Loucy (cell line): Measurements from ENCODE around the gene DVL3.

Experiments
- H2AFZ ChIP-seq: fragments of 200-600 bp; sonication (generic); 2 replicates; pipeline ENCODE4 v1.6.0; 2016; ENCODE audit warnings: antibody characterized with exemption, mild to moderate bottlenecking, low read length, moderate library complexity
- H3F3A ChIP-seq: fragments of 200-600 bp; 2 replicates; pipeline ENCODE4 v1.6.0; 2016; ENCODE audit warnings: antibody characterized with exemption, low read depth, mild to moderate bottlenecking
- H3K27me3 ChIP-seq: fragments of 200-600 bp; sonication (generic); 2 replicates; pipeline ENCODE4 v1.6.1; 2014; ENCODE audit warnings: low read length, mild to moderate bottlenecking; ENCODE audit not compliant: insufficient read depth, poor library complexity, severe bottlenecking
- H3K36me3 ChIP-seq: fragments of 200-600 bp; sonication (generic); 2 replicates; pipeline ENCODE4 v1.6.1; 2016; ENCODE audit warnings: low read length; ENCODE audit not compliant: insufficient read depth
- H3K4me1 ChIP-seq: fragments of 200-600 bp; sonication (generic); 2 replicates; pipeline ENCODE4 v1.5.1; 2014; ENCODE audit warnings: low read length, mild to moderate bottlenecking; ENCODE audit not compliant: insufficient read depth, poor library complexity, severe bottlenecking
- H3K4me2 ChIP-seq: fragments of 200-600 bp; sonication (generic); 2 replicates; pipeline ENCODE4 v1.6.0; 2014; ENCODE audit warnings: antibody characterized with exemption, low read length, low read depth, mild to moderate bottlenecking; ENCODE audit not compliant: poor library complexity, severe bottlenecking
- H3K4me3 ChIP-seq: fragments of 200-600 bp; sonication (generic); 2 replicates; pipeline ENCODE4 v1.5.1; 2014; ENCODE audit warnings: low read length, mild to moderate bottlenecking, mixed read lengths; ENCODE audit not compliant: poor library complexity, severe bottlenecking
- H3K79me2 ChIP-seq: fragments of 200-600 bp; sonication (generic); 2 replicates; pipeline ENCODE4 v1.6.1; 2014; ENCODE audit warnings: low read length; ENCODE audit not compliant: insufficient read depth
- H3K9ac ChIP-seq: fragments of 200-600 bp; sonication (generic); 2 replicates; pipeline ENCODE4 v1.6.0; 2014; ENCODE audit warnings: mild to moderate bottlenecking, low read depth, low read length, moderate library complexity; ENCODE audit not compliant: poor library complexity, severe bottlenecking
- H3K9me2 ChIP-seq: fragments of 200-600 bp; sonication (generic); replicated peaks from 2 replicates; pipeline ENCODE4 v1.6.1; 2016; ENCODE audit warnings: low read depth, low read length, mixed read lengths
- H3K9me3 ChIP-seq: fragments of 200-600 bp; sonication (generic); 2 replicates; pipeline ENCODE4 v1.6.1; 2014; ENCODE audit warnings: mild to moderate bottlenecking, antibody characterized with exemption, low read length, low read depth; ENCODE audit not compliant: insufficient read depth
- H4K20me1 ChIP-seq: fragments of 200-600 bp; sonication (generic); 2 replicates; pipeline ENCODE4 v1.6.0; 2014; ENCODE audit warnings: antibody characterized with exemption, low read length, mild to moderate bottlenecking; ENCODE audit not compliant: insufficient read depth, poor library complexity, severe bottlenecking
- EZH2phosphoT487 ChIP-seq: fragments of 200-600 bp; IDR thresholded peaks from 2 replicates; pipeline ENCODE4 v1.6.1; 2018; ENCODE audit warnings: antibody characterized with exemption, mild to moderate bottlenecking, moderate library complexity, borderline replicate concordance
- TF ChIP-seq, protein P1 (sequence below): fragments of 200-600 bp; sonication (generic); conservative IDR thresholded peaks from 2 replicates; pipeline ENCODE4 v1.5.1; 2014; ENCODE audit warnings: mild to moderate bottlenecking, antibody characterized with exemption, low read length

The DVL3 gene

DNA sequence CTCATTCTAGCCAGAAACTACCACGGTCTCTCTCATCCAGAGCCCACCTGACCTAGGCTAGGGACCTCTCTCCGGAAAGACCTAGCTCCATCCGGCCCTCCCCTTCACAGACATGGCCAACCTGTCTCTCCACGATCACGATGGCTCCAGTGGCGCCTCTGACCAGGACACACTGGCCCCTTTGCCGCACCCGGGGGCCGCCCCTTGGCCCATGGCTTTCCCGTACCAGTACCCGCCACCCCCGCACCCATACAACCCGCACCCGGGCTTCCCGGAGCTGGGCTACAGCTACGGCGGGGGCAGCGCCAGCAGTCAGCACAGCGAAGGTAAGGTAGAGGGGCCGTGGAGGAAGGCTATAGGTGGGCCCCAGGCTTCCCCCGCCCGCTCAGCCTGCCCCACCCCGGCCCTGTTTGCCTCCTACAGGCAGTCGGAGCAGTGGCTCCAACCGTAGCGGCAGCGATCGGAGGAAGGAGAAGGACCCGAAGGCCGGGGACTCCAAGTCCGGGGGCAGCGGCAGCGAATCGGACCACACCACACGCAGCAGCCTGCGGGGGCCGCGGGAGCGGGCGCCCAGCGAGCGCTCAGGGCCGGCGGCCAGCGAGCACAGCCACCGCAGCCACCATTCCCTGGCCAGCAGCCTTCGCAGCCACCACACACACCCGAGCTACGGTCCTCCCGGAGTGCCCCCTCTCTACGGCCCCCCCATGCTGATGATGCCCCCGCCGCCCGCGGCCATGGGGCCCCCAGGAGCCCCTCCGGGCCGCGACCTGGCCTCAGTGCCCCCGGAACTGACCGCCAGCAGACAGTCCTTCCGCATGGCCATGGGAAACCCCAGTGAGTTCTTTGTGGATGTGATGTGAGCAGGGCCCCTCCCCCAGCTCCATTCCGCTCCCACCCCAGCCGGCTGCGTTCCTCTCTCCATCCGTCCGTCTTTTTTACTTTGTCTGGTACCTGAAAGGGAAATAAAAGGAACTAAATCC is 15.0 kb downstream of the DVL3 start:
- peaks cover 5% of the 10 kb centered on the region for H3K4me1 ChIP-seq
- H3K36me3 ChIP-seq, result peaks cover 61% of the 10 kb centered on the region; the same call in 1 of the 2 replicates
- H3K9me2 ChIP-seq, result no peaks in the 10 kb centered on the region
- peaks cover 4% of the 10 kb centered on the region for H3K79me2 ChIP-seq
- H3K9ac ChIP-seq, result no peak overlapping the region
- TF ChIP-seq EZH2phosphoT487, result no peak
- TF ChIP-seq, protein P1, sequence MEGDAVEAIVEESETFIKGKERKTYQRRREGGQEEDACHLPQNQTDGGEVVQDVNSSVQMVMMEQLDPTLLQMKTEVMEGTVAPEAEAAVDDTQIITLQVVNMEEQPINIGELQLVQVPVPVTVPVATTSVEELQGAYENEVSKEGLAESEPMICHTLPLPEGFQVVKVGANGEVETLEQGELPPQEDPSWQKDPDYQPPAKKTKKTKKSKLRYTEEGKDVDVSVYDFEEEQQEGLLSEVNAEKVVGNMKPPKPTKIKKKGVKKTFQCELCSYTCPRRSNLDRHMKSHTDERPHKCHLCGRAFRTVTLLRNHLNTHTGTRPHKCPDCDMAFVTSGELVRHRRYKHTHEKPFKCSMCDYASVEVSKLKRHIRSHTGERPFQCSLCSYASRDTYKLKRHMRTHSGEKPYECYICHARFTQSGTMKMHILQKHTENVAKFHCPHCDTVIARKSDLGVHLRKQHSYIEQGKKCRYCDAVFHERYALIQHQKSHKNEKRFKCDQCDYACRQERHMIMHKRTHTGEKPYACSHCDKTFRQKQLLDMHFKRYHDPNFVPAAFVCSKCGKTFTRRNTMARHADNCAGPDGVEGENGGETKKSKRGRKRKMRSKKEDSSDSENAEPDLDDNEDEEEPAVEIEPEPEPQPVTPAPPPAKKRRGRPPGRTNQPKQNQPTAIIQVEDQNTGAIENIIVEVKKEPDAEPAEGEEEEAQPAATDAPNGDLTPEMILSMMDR, result no peak
- H3K27me3 ChIP-seq, result no peaks in the 10 kb centered on the region
- no peaks in the 10 kb centered on the region for H3K9me3 ChIP-seq
- H3K4me2 ChIP-seq, result no peak overlapping the region
- no peaks in the 10 kb centered on the region for H4K20me1 ChIP-seq
- no peak overlapping the region for H3K4me3 ChIP-seq
- H2AFZ ChIP-seq, result no peak overlapping the region
- H3F3A ChIP-seq, result no peaks in the 10 kb centered on the region

DNA sequence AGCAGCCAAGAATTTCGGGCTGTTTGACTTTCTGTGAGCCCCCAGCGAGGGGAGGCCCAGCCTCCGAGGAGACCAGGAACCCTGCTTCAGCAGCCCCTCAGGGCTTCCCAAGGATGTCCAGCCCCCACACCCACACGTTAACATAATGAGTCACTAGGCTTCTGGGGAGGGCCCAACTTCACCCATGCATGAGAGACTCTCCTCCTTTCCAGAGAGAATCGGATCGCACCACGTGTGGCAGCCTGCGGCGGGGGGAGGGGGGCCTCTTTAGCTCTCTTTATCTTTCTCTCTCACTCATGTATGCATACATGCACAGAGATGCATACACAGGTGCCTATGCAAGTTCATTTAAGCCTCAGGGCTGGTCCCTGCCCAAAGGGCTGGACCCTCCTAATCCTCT is 16.4 kb downstream of the DVL3 start:
- no peak for TF ChIP-seq EZH2phosphoT487
- TF ChIP-seq, protein P1, result no peak
- H3K36me3 ChIP-seq, result peaks cover 47% of the 10 kb centered on the region; the same call in 1 of the 2 replicates
- H3K9me3 ChIP-seq, result no peaks in the 10 kb centered on the region
- no peaks in the 10 kb centered on the region for H3K9me2 ChIP-seq
- no peaks in the 10 kb centered on the region for H3K27me3 ChIP-seq
- H3K9ac ChIP-seq, result no peak overlapping the region
- no peak overlapping the region for H3K4me2 ChIP-seq
- peaks cover 16% of the 10 kb centered on the region for H3K4me1 ChIP-seq
- no peaks in the 10 kb centered on the region for H3F3A ChIP-seq
- H3K4me3 ChIP-seq, result no peak overlapping the region
- H3K79me2 ChIP-seq, result peaks cover 18% of the 10 kb centered on the region
- H2AFZ ChIP-seq, result no peak overlapping the region
- H4K20me1 ChIP-seq, result no peaks in the 10 kb centered on the region

DNA sequence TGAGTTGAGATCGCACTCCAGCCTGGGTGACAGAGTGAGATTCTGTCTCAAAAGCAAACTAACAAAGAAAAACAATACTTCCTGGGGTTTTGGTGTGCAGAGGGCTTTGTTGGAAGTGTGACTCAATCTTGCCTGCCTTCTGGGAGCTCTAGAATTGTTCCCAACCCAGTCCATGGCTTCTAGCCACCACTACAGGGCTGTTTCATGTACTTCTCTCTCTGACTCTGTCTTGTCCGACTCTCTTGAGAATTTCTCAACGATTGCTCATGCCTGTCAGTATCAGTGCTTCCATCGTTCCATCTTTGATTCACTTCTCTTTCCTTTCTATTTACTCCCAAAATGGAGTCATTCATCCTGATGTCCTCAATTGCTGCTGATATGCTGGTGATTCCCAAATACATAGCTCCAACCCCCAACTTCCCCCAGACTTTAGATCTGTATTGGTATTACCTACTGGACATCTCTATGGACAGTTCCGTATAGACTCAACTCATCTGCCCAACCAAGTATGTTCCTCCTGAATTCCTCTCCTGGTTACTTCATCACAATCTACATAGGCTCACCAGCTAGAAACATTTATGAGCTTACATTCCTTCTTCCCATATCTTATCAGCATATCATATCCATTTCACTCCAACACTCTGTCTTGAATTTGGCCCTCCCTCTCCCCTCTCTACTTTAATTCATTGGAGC is 17.6 kb downstream of the DVL3 start:
- H3K4me1 ChIP-seq, result peaks cover 25% of the 10 kb centered on the region
- no peaks in the 10 kb centered on the region for H3K27me3 ChIP-seq
- no peak overlapping the region for H2AFZ ChIP-seq
- H3K9ac ChIP-seq, result no peak overlapping the region
- peaks cover 30% of the 10 kb centered on the region for H3K79me2 ChIP-seq
- H3K36me3 ChIP-seq, result peaks cover 41% of the 10 kb centered on the region; the same call in 1 of the 2 replicates
- H3K9me3 ChIP-seq, result no peaks in the 10 kb centered on the region
- H4K20me1 ChIP-seq, result peaks cover 3% of the 10 kb centered on the region
- H3F3A ChIP-seq, result no peaks in the 10 kb centered on the region
- no peak overlapping the region for H3K4me2 ChIP-seq
- no peak for TF ChIP-seq EZH2phosphoT487
- TF ChIP-seq, protein P1, result no peak
- H3K4me3 ChIP-seq, result no peak overlapping the region
- no peaks in the 10 kb centered on the region for H3K9me2 ChIP-seq
